ENCODE results near the gene RFK.
"Not testable (repeated sequence)": the region's sequence is repeated elsewhere in the genome, so short reads cannot be mapped to it uniquely, and the experiment has no call there.

RFK gene

GRCh38 chr9:76369583-76369982 lies 24.6 kb downstream of the RFK start:
- peak; percentile 75 to 76 for DNase-seq

GRCh38 chr9:76366275-76366674 lies 28.0 kb downstream of the RFK start:
- DNase-seq, result no peak

GRCh38 chr9:76365028-76365427 lies 29.2 kb downstream of the RFK start:
- DNase-seq, result no peak

GRCh38 chr9:76363032-76363395 lies 31.2 kb downstream of the RFK start:
- no peak for DNase-seq

GRCh38 chr9:76362332-76363031 lies 31.7 kb downstream of the RFK start:
- DNase-seq, result not testable (repeated sequence)

GRCh38 chr9:76359766-76360165 lies 34.5 kb downstream of the RFK start:
- DNase-seq, result no peak

GRCh38 chr9:76359365-76359764 lies 34.9 kb downstream of the RFK start:
- no peak for DNase-seq

- no peak for DNase-seq
These were observed 35.5 kb downstream of the RFK start for GRCh38 chr9:76358628-76359280.

GRCh38 chr9:76357555-76357954 lies 36.7 kb downstream of the RFK start:
- no peak for DNase-seq

GRCh38 chr9:76355886-76356285 lies 38.3 kb downstream of the RFK start:
- no peak for DNase-seq

- DNase-seq, result no peak
These were observed 40.0 kb downstream of the RFK start for GRCh38 chr9:76354221-76354620.

- DNase-seq, result no peak
These were observed 40.9 kb downstream of the RFK start for GRCh38 chr9:76353280-76353679.

GRCh38 chr9:76352026-76352620 lies 42.1 kb downstream of the RFK start:
- DNase-seq, result no peak

- DNase-seq, result no peak
These were observed 43.2 kb downstream of the RFK start for GRCh38 chr9:76351006-76351405.

GRCh38 chr9:76349865-76350264 lies 44.4 kb downstream of the RFK start:
- DNase-seq, result no peak

GRCh38 chr9:76342858-76343257 lies 51.4 kb downstream of the RFK start:
- DNase-seq, result no peak

- no peak for DNase-seq
These were observed 52.0 kb downstream of the RFK start for GRCh38 chr9:76342201-76342600.

GRCh38 chr9:76341616-76342015 lies 52.6 kb downstream of the RFK start:
- no peak for DNase-seq

GRCh38 chr9:76338418-76338817 lies 55.8 kb downstream of the RFK start:
- no peak for DNase-seq

- DNase-seq, result no peak
These were observed 58.2 kb downstream of the RFK start for GRCh38 chr9:76336027-76336426.
